Adrenal gland (tissue), 12 donors: ENCODE results near the gene LZIC. TPM values are rescaled to one million over a fixed set of nuclear protein-coding genes. Genes with fewer than 3 reads are reported as not detected.

Experiments used
- DNase-seq, 7 donors: peaks; one replicate each; pipeline ENCODE4 v3.0.0-alpha.2; 2019 to 2020
- H3K27ac ChIP-seq, 5 donors: fragments of 200-600 bp; sonication (generic) in 4 of 5; 1 replicate in 3 of 5; 2 replicates in 2 of 5; pipeline versions ENCODE4 v1.5.1 to v1.8.0; 2016 to 2020; ENCODE audit warnings: mild to moderate bottlenecking in 1 of 5
- H3K27me3 ChIP-seq: fragments of 200-600 bp; 2 replicates; pipeline ENCODE4 v1.8.0; 2021
- H3K36me3 ChIP-seq, 2 donors: fragments of 200-600 bp; replicated peaks in 1 of 2; 1 replicate in 1 of 2; 2 replicates in 1 of 2; pipeline versions ENCODE4 v1.5.1 to v1.8.0; 2018 to 2022
- H3K4me1 ChIP-seq, 2 donors: fragments of 200-600 bp; replicated peaks in 1 of 2; 1 replicate in 1 of 2; 2 replicates in 1 of 2; pipeline versions ENCODE4 v1.5.1 to v1.8.0; 2018 to 2021
- H3K4me3 ChIP-seq, 4 donors: fragments of 200-600 bp; sonication (generic) in 3 of 4; one replicate each; pipeline ENCODE4 v1.5.1; 2016 to 2018
- H3K9me3 ChIP-seq, 3 donors: fragments of 200-600 bp; sonication (generic) in 1 of 3; replicated peaks in 1 of 3; 1 replicate in 2 of 3; 2 replicates in 1 of 3; pipeline versions ENCODE4 v1.5.1 to v1.8.0; 2016 to 2021
- CTCF ChIP-seq, 6 experiments: fragments of 450-650 bp in 4 of 6; fragments of 200-600 bp in 2 of 6; sonication (generic) in 1 of 6; IDR thresholded peaks; 1 replicate in 5 of 6; 2 replicates in 1 of 6; pipeline versions ENCODE4 v1.5.1 to v1.8.0; 2016 to 2021; ENCODE audit warnings: antibody characterized with exemption in 6 of 6, mild to moderate bottlenecking in 2 of 6, moderate library complexity in 1 of 6
- POLR2A ChIP-seq, 2 donors: fragments of 450-650 bp; IDR thresholded peaks; one replicate each; pipeline ENCODE4 v1.6.1; 2017; ENCODE audit warnings: antibody characterized with exemption in 2 of 2, mild to moderate bottlenecking in 2 of 2, moderate library complexity in 1 of 2
- WGBS, 4 donors: extraction: QIAGEN DNeasy Blood & Tissue Kit in 2 of 4; methylation state at CpG; one replicate each; pipeline versions ENCODE4 v1.1.5 to v1.1.7; 2013 to 2017; 5-methylcytosine and 5-hydroxymethylcytosine counted together
- intact Hi-C, 2 donors: fragments of 100-400 bp; cut with DNase I; formaldehyde crosslinking; loops; one replicate each; pipeline versions ENCODE4 v1.14.1 to v1.15.0; 2022 to 2023
- polyA plus RNA-seq, 3 donors: library from polyadenylated mRNA; stranded (reverse); fragments of 200-250 nt in 2 of 3; fragments of 350-450 nt in 1 of 3; fragmentation: Illumina TruSeq in 1 of 3; extraction: RNeasy Lipid Tissue Mini Kit (QIAGEN cat#74804) in 1 of 3; gene quantifications; one replicate each; pipeline ENCODE4 v1.2.3, GENCODE V29; 2013 to 2014
- total RNA-seq, 9 donors: library from RNA; depleted of rRNA in 4 of 9; stranded (reverse); fragments of >200 nt in 4 of 9; fragments of 120-200 nt in 1 of 9; fragmentation: NEBNext Ultra II Directional in 1 of 9; extraction: Animal tissue kit (Norgen Biotek cat#: 25700) in 1 of 9; gene quantifications; one replicate each; pipeline versions ENCODE4 v1.1.0 to v1.2.4, GENCODE V29; 2013 to 2023
- donor health status: healthy with polysubstance abuse.
- donor health status: Bipolar disorder and iron deficiency.
- donor health status: DM: yes; HTN: yes; CAD: no.
- donor health status: DM: no; HTN: no; CAD: no.
- donor health status: DM: no; HTN: no; CAD: no.
- donor health status: DM: yes; HTN: yes; CAD: no.

The LZIC gene
- total and polyA plus RNA-seq, 12 donors = 6.5 to 42.9 (median 30.3) TPM

GRCh38 chr1:9989773-9990172, 46.6 kb upstream of the LZIC start:
- Histone ChIP-seq H3K4me1 (peaks cover 8 to 18% of the 10 kb centered on the region in 2 donors), H3K27ac (peak overlapping the region in 1 of 5 donors; percentile 27), H3K36me3 (no peaks in the 10 kb centered on the region), H3K27me3 (no peaks in the 10 kb centered on the region), H3K4me3 (no peak overlapping the region), H3K9me3 (no peaks in the 10 kb centered on the region)
- 87 to 96% (median 93%) methylated on average over 4 to 5 of the region's 5 CpGs for WGBS, 4 donors
- DNase-seq = no peak
- TF ChIP-seq CTCF (IDR thresholded peaks at IDR 0.05) = no peak
- no peak for TF ChIP-seq POLR2A (IDR thresholded peaks at IDR 0.05)
- intact Hi-C loops = no loop called here

- peaks cover 0 to under 1% of the 10 kb centered on the region in 2 donors for H3K4me1 ChIP-seq
- H3K27ac ChIP-seq = no peak overlapping the region
- TF ChIP-seq POLR2A (IDR thresholded peaks at IDR 0.05) (no peak), CTCF (IDR thresholded peaks at IDR 0.05) (no peak)
- no peak for DNase-seq
- no peaks in the 10 kb centered on the region for H3K27me3 ChIP-seq
- WGBS, 4 donors = 60 to 72% (median 65%) methylated on average over 6 of the region's 6 CpGs
- H3K9me3 ChIP-seq = no peaks in the 10 kb centered on the region
- H3K36me3 ChIP-seq = peaks cover 0 to 24% of the 10 kb centered on the region in 2 donors
- H3K4me3 ChIP-seq = no peak overlapping the region
- intact Hi-C loops = no loop called here
Measured at GRCh38 chr1:9985001-9985400, 41.8 kb upstream of the LZIC start.

GRCh38 chr1:9984253-9984652, 41.1 kb upstream of the LZIC start:
- WGBS, 4 donors = 79 to 91% (median 90%) methylated on average over 5 of the region's 5 CpGs
- no peak for DNase-seq

GRCh38 chr1:9960706-9961562, 17.7 kb upstream of the LZIC start:
- no peak for TF ChIP-seq CTCF (IDR thresholded peaks at IDR 0.05)
- no peak for TF ChIP-seq POLR2A (IDR thresholded peaks at IDR 0.05)
- Histone ChIP-seq H3K27ac (no peak overlapping the region), H3K4me1 (peaks cover 0 to 7% of the 10 kb centered on the region in 2 donors), H3K9me3 (no peaks in the 10 kb centered on the region), H3K4me3 (no peak overlapping the region), H3K36me3 (no peaks in the 10 kb centered on the region), H3K27me3 (no peaks in the 10 kb centered on the region)
- WGBS, 4 donors = 82 to 86% (median 85%) methylated on average over 11 to 12 of the region's 12 CpGs
- no peak for DNase-seq
- intact Hi-C loops = no loop called here

More at GRCh38 chr1:9984253-9984652, 41.1 kb upstream of the LZIC start:
- Histone ChIP-seq H3K27me3 (no peaks in the 10 kb centered on the region), H3K27ac (no peak overlapping the region), H3K4me1 (no peaks in the 10 kb centered on the region), H3K36me3 (peaks cover 0 to 24% of the 10 kb centered on the region in 2 donors), H3K9me3 (no peaks in the 10 kb centered on the region), H3K4me3 (no peak overlapping the region)
- no peak for TF ChIP-seq POLR2A (IDR thresholded peaks at IDR 0.05)
- TF ChIP-seq CTCF (IDR thresholded peaks at IDR 0.05) = no peak
- intact Hi-C loops = no loop called here
